ENCODE data around the gene MFAP5. TPM values are rescaled to one million over a fixed set of nuclear protein-coding genes. Genes with fewer than 3 reads are reported as not detected.

The MFAP5 gene
- total RNA-seq, 4 donors from 2014 or later = 49.3 to 205 (median 137) TPM

GRCh38 chr12:8661016-8661415, 1.6 kb downstream of the MFAP5 start:
- ATAC-seq = no peak
- H3K27ac ChIP-seq = peak overlapping the region in 1 of 4 donors; percentile 2
- no peaks in the 10 kb centered on the region for H3K9me3 ChIP-seq
- TF ChIP-seq POLR2AphosphoS5 (IDR thresholded peaks at IDR 0.05) = no peak
- TF ChIP-seq EP300 (IDR thresholded peaks at IDR 0.05) = no peak
- TF ChIP-seq CTCF (IDR thresholded peaks at IDR 0.05) = no peak
- H3K4me1 ChIP-seq = no peaks in the 10 kb centered on the region
- H3K27me3 ChIP-seq = no peaks in the 10 kb centered on the region
- H3K4me3 ChIP-seq = peak overlapping the region in 1 of 2 donors; percentile 33
- H3K36me3 ChIP-seq = no peaks in the 10 kb centered on the region
- WGBS, 2 donors (ENCODE audit: low coverage in 1 of 2) = 67% methylated on average over 3 of the region's 3 CpGs; no CpG with 5 or more reads in 1 of the 2 donors

GRCh38 chr12:8658346-8658745, 4.3 kb downstream of the MFAP5 start:
- WGBS, 2 donors (ENCODE audit: low coverage in 1 of 2) = 33% methylated on average over 1 of the region's 1 CpG; no CpG with 5 or more reads in 1 of the 2 donors

GRCh38 chr12:8655421-8655820, 7.2 kb downstream of the MFAP5 start:
- no peak overlapping the region for H3K27ac ChIP-seq
- TF ChIP-seq CTCF (IDR thresholded peaks at IDR 0.05) = no peak
- no peak for TF ChIP-seq POLR2A (IDR thresholded peaks at IDR 0.05)
- no peak for TF ChIP-seq EP300 (IDR thresholded peaks at IDR 0.05)
- no peak for TF ChIP-seq POLR2AphosphoS5 (IDR thresholded peaks at IDR 0.05)
- peaks cover 4% of the 10 kb centered on the region for H3K27me3 ChIP-seq
- no peaks in the 10 kb centered on the region for H3K4me1 ChIP-seq
- no peak for ATAC-seq
- H3K9me3 ChIP-seq = no peaks in the 10 kb centered on the region
- 61 to 85% methylated on average over 4 to 6 of the region's 6 CpGs for WGBS, 2 donors (ENCODE audit: low coverage in 1 of 2)
- H3K36me3 ChIP-seq = no peaks in the 10 kb centered on the region
- no peak overlapping the region for H3K4me3 ChIP-seq

More at GRCh38 chr12:8658346-8658745, 4.3 kb downstream of the MFAP5 start:
- Histone ChIP-seq H3K4me3 (no peak overlapping the region), H3K36me3 (no peaks in the 10 kb centered on the region), H3K9me3 (no peaks in the 10 kb centered on the region), H3K4me1 (no peaks in the 10 kb centered on the region), H3K27me3 (no peaks in the 10 kb centered on the region), H3K27ac (no peak overlapping the region)
- TF ChIP-seq POLR2AphosphoS5 (IDR thresholded peaks at IDR 0.05) = no peak
- no peak for ATAC-seq

- no peak for ATAC-seq
- H3K27ac ChIP-seq = no peak overlapping the region
- 77 to 85% methylated on average over 7 of the region's 8 CpGs for WGBS, 2 donors (ENCODE audit: low coverage in 1 of 2)
- TF ChIP-seq POLR2A (IDR thresholded peaks at IDR 0.05) (no peak), CTCF (IDR thresholded peaks at IDR 0.05) (no peak), POLR2AphosphoS5 (IDR thresholded peaks at IDR 0.05) (no peak), EP300 (IDR thresholded peaks at IDR 0.05) (no peak)
- no peaks in the 10 kb centered on the region for H3K36me3 ChIP-seq
- H3K4me1 ChIP-seq = no peaks in the 10 kb centered on the region
- peaks cover 4% of the 10 kb centered on the region for H3K27me3 ChIP-seq
- no peaks in the 10 kb centered on the region for H3K9me3 ChIP-seq
- H3K4me3 ChIP-seq = no peak overlapping the region
Measured at GRCh38 chr12:8648576-8649205, 13.9 kb downstream of the MFAP5 start.

- Histone ChIP-seq H3K27ac (no peak overlapping the region), H3K4me3 (no peak overlapping the region), H3K36me3 (no peaks in the 10 kb centered on the region), H3K27me3 (peaks cover 4% of the 10 kb centered on the region), H3K9me3 (no peaks in the 10 kb centered on the region), H3K4me1 (no peaks in the 10 kb centered on the region)
- WGBS, 2 donors (ENCODE audit: low coverage in 1 of 2) = 78 to 90% methylated on average over 5 of the region's 5 CpGs
- TF ChIP-seq POLR2A (IDR thresholded peaks at IDR 0.05) = no peak
- TF ChIP-seq POLR2AphosphoS5 (IDR thresholded peaks at IDR 0.05) = no peak
- no peak for TF ChIP-seq EP300 (IDR thresholded peaks at IDR 0.05)
- no peak for TF ChIP-seq CTCF (IDR thresholded peaks at IDR 0.05)
- no peak for ATAC-seq
Measured at GRCh38 chr12:8647968-8648367, 14.7 kb downstream of the MFAP5 start.

All from gastroesophageal sphincter (tissue), 4 donors.